GM18519 (cell line): ENCODE results near the gene CSF3.

Source experiments
- ATAC-seq: cut with Tn5 transposase; IDR thresholded peaks from one replicate; pipeline ENCODE4 v1.9.1; 2021; ENCODE audit warnings: mild to moderate bottlenecking, moderate library complexity; ENCODE audit not compliant: unreplicated experiment, low FRiP score

The CSF3 gene

GRCh38 chr17:40022497-40022896 lies 7.3 kb downstream of the CSF3 start:
- ATAC-seq: no peak

GRCh38 chr17:40022961-40023541 lies 7.8 kb downstream of the CSF3 start:
- no peak for ATAC-seq

- ATAC-seq: no peak
Observed at GRCh38 chr17:40023590-40024292, 8.5 kb downstream of the CSF3 start.

GRCh38 chr17:40024901-40025300 lies 9.7 kb downstream of the CSF3 start:
- ATAC-seq: no peak

GRCh38 chr17:40025559-40025958 lies 10.3 kb downstream of the CSF3 start:
- ATAC-seq: no peak

GRCh38 chr17:40025991-40026815 lies 11.0 kb downstream of the CSF3 start:
- no peak for ATAC-seq

- no peak for ATAC-seq
Observed at GRCh38 chr17:40026816-40027613, 11.8 kb downstream of the CSF3 start.

GRCh38 chr17:40027614-40028012 lies 12.4 kb downstream of the CSF3 start:
- ATAC-seq: no peak

GRCh38 chr17:40028595-40028994 lies 13.4 kb downstream of the CSF3 start:
- ATAC-seq: no peak

- no peak for ATAC-seq
Observed at GRCh38 chr17:40031706-40032105, 16.5 kb downstream of the CSF3 start.

GRCh38 chr17:40032322-40033320 lies 17.4 kb downstream of the CSF3 start:
- ATAC-seq: no peak

- no peak for ATAC-seq
Observed at GRCh38 chr17:40033339-40033738, 18.1 kb downstream of the CSF3 start.

- ATAC-seq: no peak
Observed at GRCh38 chr17:40034426-40035161, 19.4 kb downstream of the CSF3 start.

GRCh38 chr17:40035162-40035559 lies 19.9 kb downstream of the CSF3 start:
- no peak for ATAC-seq

GRCh38 chr17:40038882-40039513 lies 23.8 kb downstream of the CSF3 start:
- no peak for ATAC-seq

GRCh38 chr17:40041196-40041595 lies 26.0 kb downstream of the CSF3 start:
- no peak for ATAC-seq

- ATAC-seq: no peak
Observed at GRCh38 chr17:40056379-40057015, 41.3 kb downstream of the CSF3 start.

GRCh38 chr17:40058186-40058784 lies 43.0 kb downstream of the CSF3 start:
- no peak for ATAC-seq
